HCT116 (cell line): Measurements from ENCODE around the gene CBFB. TPM values are rescaled to one million over a fixed set of nuclear protein-coding genes. Genes with fewer than 3 reads are reported as not detected.

Source experiments
- ATAC-seq: fragments of 200-7000 bp; cut with Tn5 transposase; 2 replicates; pipeline ENCODE4 v1.9.1; 2020; ENCODE audit warnings: mild to moderate bottlenecking, moderate library complexity
- BruUV-seq: library from RNA; stranded (reverse); fragments of 400-500 nt; replicated peaks from 2 replicates; lab custom pipeline; 2021; lab: Mats Ljungman, UMichigan
- CTCF ChIA-PET: fragments of 300-600 bp; sonication (Branson Sonifier 250); formaldehyde crosslinking; loops from one replicate; lab custom pipeline; 2021; ENCODE audit warnings: antibody characterized with exemption; lab: Charles Lee
- POLR2A ChIA-PET: fragments of 300-600, 350-600 bp; sonication (Branson Sonifier 250); formaldehyde crosslinking; loops from one replicate; lab custom pipeline; 2021; ENCODE audit warnings: antibody characterized with exemption; lab: Charles Lee
- RAD21 ChIA-PET, 2 experiments: fragments of 300-600 bp; sonication (Branson Sonifier 250); formaldehyde crosslinking; loops; one replicate each; lab custom pipeline; 2023; ENCODE audit warnings: low total read pairs in 2 of 2; ENCODE audit not compliant: uncharacterized antibody in 2 of 2, unreplicated experiment in 2 of 2, low non-redundant PET in 1 of 2; lab: Charles Lee
- DNase-seq: peaks from one replicate; pipeline ENCODE4 v3.0.0-alpha.2; 2010; ENCODE audit warnings: low read depth, low spot score
- H2AFZ ChIP-seq: fragments of 200-600 bp; shearing (Covaris generic), sonication (generic); 2 replicates; pipeline ENCODE4 v1.6.1; 2017; ENCODE audit warnings: low read depth, mixed run types, mixed read lengths, antibody characterized with exemption, low read length; ENCODE audit not compliant: poor library complexity, severe bottlenecking
- H3K27ac ChIP-seq: 2 replicates; pipeline ENCODE4 v1.5.1; 2012; ENCODE audit warnings: low read depth, low read length
- H3K27me3 ChIP-seq: fragments of 200-600 bp; sonication (generic); 2 replicates; pipeline ENCODE4 v1.6.1; 2016; ENCODE audit warnings: mixed run types, low read length, mixed read lengths; ENCODE audit not compliant: insufficient read depth
- H3K36me3 ChIP-seq, 2 experiments: fragments of 200-500 bp in 1 of 2; fragments of 200-600 bp in 1 of 2; sonication (Bioruptor generic) in 1 of 2; sonication (generic) in 1 of 2; 2 replicates each; pipeline versions ENCODE4 v1.5.1 to v1.6.1; 2014 to 2016; ENCODE audit warnings: low read length in 2 of 2, inconsistent platforms in 1 of 2, mixed read lengths in 1 of 2, mixed run types in 1 of 2; ENCODE audit not compliant: insufficient read depth in 2 of 2, control insufficient read depth in 1 of 2
- H3K4me1 ChIP-seq, 2 experiments: fragments of 200-600 bp in 1 of 2; sonication (generic) in 1 of 2; 2 replicates each; pipeline versions ENCODE4 v1.5.1 to v1.6.1; 2012 to 2017; ENCODE audit warnings: low read length in 2 of 2, inconsistent platforms in 1 of 2, mild to moderate bottlenecking in 1 of 2, mixed read lengths in 1 of 2, mixed run types in 1 of 2, moderate library complexity in 1 of 2; ENCODE audit not compliant: insufficient read depth in 2 of 2, control insufficient read depth in 1 of 2
- H3K4me2 ChIP-seq: fragments of 200-600 bp; sonication (generic); 2 replicates; pipeline ENCODE4 v1.6.1; 2017; ENCODE audit warnings: mixed run types, low read length, mixed read lengths
- H3K4me3 ChIP-seq, 2 experiments: fragments of 200-600 bp in 1 of 2; sonication (generic) in 1 of 2; replicated peaks in 1 of 2; 2 replicates each; pipeline ENCODE4 v1.5.1; 2011 to 2016; ENCODE audit warnings: low read length in 2 of 2, control low read depth in 1 of 2, low read depth in 1 of 2, mild to moderate bottlenecking in 1 of 2, mixed read lengths in 1 of 2, mixed run types in 1 of 2
- H3K79me2 ChIP-seq: fragments of 200-600 bp; sonication (generic); 2 replicates; pipeline ENCODE4 v1.6.1; 2017; ENCODE audit warnings: mild to moderate bottlenecking, mixed run types, low read length, moderate library complexity, mixed read lengths; ENCODE audit not compliant: insufficient read depth
- H3K9ac ChIP-seq: fragments of 200-600 bp; sonication (generic); 2 replicates; pipeline ENCODE4 v1.6.1; 2016; ENCODE audit warnings: low read length, mixed read lengths
- H3K9me2 ChIP-seq: fragments of 200-600 bp; sonication (generic), shearing (Covaris generic); 2 replicates; pipeline ENCODE4 v1.6.1; 2017; ENCODE audit warnings: mixed run types, mild to moderate bottlenecking, moderate library complexity; ENCODE audit not compliant: insufficient read depth
- H3K9me3 ChIP-seq, 2 experiments: fragments of 200-500 bp in 1 of 2; fragments of 200-600 bp in 1 of 2; sonication (Bioruptor generic) in 1 of 2; sonication (generic) in 1 of 2; 2 replicates each; pipeline ENCODE4 v1.6.1; 2014 to 2017; ENCODE audit warnings: low read length in 2 of 2, mixed read lengths in 2 of 2, inconsistent platforms in 1 of 2, low read depth in 1 of 2, mild to moderate bottlenecking in 1 of 2, mixed run types in 1 of 2, moderate library complexity in 1 of 2; ENCODE audit not compliant: control insufficient read depth in 1 of 2, insufficient read depth in 1 of 2
- H4K20me1 ChIP-seq: fragments of 200-600 bp; sonication (generic), shearing (Covaris generic); 2 replicates; pipeline ENCODE4 v1.6.1; 2017; ENCODE audit warnings: mixed run types, mild to moderate bottlenecking, moderate library complexity; ENCODE audit not compliant: insufficient read depth
- CEBPB ChIP-seq: IDR thresholded peaks from 2 replicates; pipeline ENCODE4 v1.6.1; 2012; ENCODE audit warnings: low read depth
- EGR1 ChIP-seq: IDR thresholded peaks from 2 replicates; pipeline ENCODE4 v1.6.1; 2012; ENCODE audit warnings: low read depth
- POLR2A ChIP-seq: IDR thresholded peaks from 2 replicates; pipeline ENCODE4 v1.7.0; 2011; ENCODE audit warnings: borderline replicate concordance; ENCODE audit not compliant: insufficient read depth, insufficient read length; ENCODE audit errors: extremely low read depth
- POLR2AphosphoS5 ChIP-seq: IDR thresholded peaks from 2 replicates; pipeline ENCODE4 v1.6.1; 2011; ENCODE audit warnings: mild to moderate bottlenecking, low read depth, low read length, moderate library complexity
- RAD21 ChIP-seq: IDR thresholded peaks from 2 replicates; pipeline ENCODE4 v1.6.1; 2012; ENCODE audit warnings: low read depth, mild to moderate bottlenecking
- REST ChIP-seq: IDR thresholded peaks from 2 replicates; pipeline ENCODE4 v1.6.1; 2012; ENCODE audit warnings: low read depth
- SRF ChIP-seq: IDR thresholded peaks from 2 replicates; pipeline ENCODE4 v1.6.1; 2012; ENCODE audit warnings: low read depth
- ZNF274 ChIP-seq: fragments of 200-500 bp; sonication (Bioruptor generic); IDR thresholded peaks from 2 replicates; pipeline ENCODE4 v1.6.1; 2014; ENCODE audit warnings: mild to moderate bottlenecking, low read depth, low read length, inconsistent platforms
- intact Hi-C: fragments of 100-400 bp; cut with micrococcal nuclease; formaldehyde crosslinking; loops from 2 replicates; pipeline ENCODE4 v1.10.0; 2022
- total RNA-seq: library from RNA; stranded (reverse); gene quantifications from one replicate; pipeline ENCODE4 v1.2.1, GENCODE V29; 2021; ENCODE audit not compliant: unreplicated experiment
- TF ChIP-seq, protein P1 (sequence below): IDR thresholded peaks from 2 replicates; pipeline ENCODE4 v1.6.1; 2012
- TF ChIP-seq, protein P2 (sequence below): IDR thresholded peaks from 2 replicates; pipeline ENCODE4 v1.6.1; 2012

Gene CBFB
- total RNA-seq, 1 experiment from 2014 or later, result 101 TPM

- CTCF ChIA-PET, result interaction anchor here (1.3 to 1.5 kb wide), 2 partner anchors 12 to 16 kb away, joined by 3 to 4 read pairs; no protein-coding TSS in a partner anchor
- ATAC-seq, result no peak
- TF ChIP-seq POLR2A, result no peak
- no peak for TF ChIP-seq RAD21
- TF ChIP-seq REST, result no peak
- TF ChIP-seq ZNF274, result no peak
- no peak for TF ChIP-seq POLR2AphosphoS5
- TF ChIP-seq SRF, result no peak
- no peak for TF ChIP-seq EGR1
- TF ChIP-seq, protein P1, sequence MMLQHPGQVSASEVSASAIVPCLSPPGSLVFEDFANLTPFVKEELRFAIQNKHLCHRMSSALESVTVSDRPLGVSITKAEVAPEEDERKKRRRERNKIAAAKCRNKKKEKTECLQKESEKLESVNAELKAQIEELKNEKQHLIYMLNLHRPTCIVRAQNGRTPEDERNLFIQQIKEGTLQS, result no peak
- no peak for TF ChIP-seq CEBPB
- TF ChIP-seq, protein P2, sequence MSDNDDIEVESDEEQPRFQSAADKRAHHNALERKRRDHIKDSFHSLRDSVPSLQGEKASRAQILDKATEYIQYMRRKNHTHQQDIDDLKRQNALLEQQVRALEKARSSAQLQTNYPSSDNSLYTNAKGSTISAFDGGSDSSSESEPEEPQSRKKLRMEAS, result no peak
- Histone ChIP-seq H3K27me3 (no peaks in the 10 kb centered on the region), H4K20me1 (peaks cover 4% of the 10 kb centered on the region; the same call in 1 of the 2 replicates), H3K9me2 (no peaks in the 10 kb centered on the region), H3K4me2 (no peak overlapping the region), H3K9me3 (no peaks in the 10 kb centered on the region), H3K4me1 (no peaks in the 10 kb centered on the region), H2AFZ (no peak overlapping the region), H3K79me2 (peaks cover 54% of the 10 kb centered on the region), H3K4me3 (no peak overlapping the region), H3K9ac (no peak overlapping the region), H3K27ac (no peak overlapping the region), H3K36me3 (peaks cover 4 to 5% of the 10 kb centered on the region in 2 experiments; a peak in 2 of 4 replicates)
- intact Hi-C loops, result no loop called here
- no TSS peak for BruUV-seq
- POLR2A ChIA-PET, result no interaction called here
- RAD21 ChIA-PET, result no interaction called here
- no peak for DNase-seq
Measured at GRCh38 chr16:67087803-67088202, 58.9 kb downstream of the CBFB start.
